Testis (tissue), 2 donors: ENCODE data around the gene NLRP5.

Experiments used
- POLR2A ChIP-seq: fragments of 450-650 bp; IDR thresholded peaks from one replicate; pipeline ENCODE4 v1.6.1; 2017; ENCODE audit warnings: antibody characterized with exemption, mild to moderate bottlenecking, moderate library complexity
- TF ChIP-seq, protein P1 (sequence below), 3 experiments: fragments of 450-650 bp in 2 of 3; fragments of 200-600 bp in 1 of 3; sonication (generic) in 1 of 3; IDR thresholded peaks; one replicate each; pipeline ENCODE4 v1.5.1; 2016 to 2019; ENCODE audit warnings: antibody characterized with exemption in 3 of 3, mild to moderate bottlenecking in 2 of 3, moderate library complexity in 1 of 3

DNA sequence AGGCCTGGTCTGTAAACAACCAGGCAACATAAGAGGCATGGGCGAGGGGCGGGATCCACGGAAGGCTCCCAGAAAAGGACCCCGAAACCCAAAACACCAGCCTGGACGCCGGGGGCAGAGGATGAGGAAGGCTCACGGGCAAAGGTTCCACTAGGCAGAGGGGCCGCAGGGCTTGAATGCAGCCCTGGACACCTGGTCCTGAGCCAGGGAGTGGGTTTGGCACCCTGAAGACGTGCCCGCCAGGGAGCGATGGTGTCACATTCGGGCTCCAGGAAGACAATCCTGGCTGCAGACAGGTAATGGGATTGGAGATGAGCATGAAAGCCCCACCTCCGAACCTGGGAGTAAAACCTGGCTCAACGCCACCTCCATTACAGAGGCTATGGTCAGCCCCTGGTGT lies 102.8 kb downstream of the NLRP5 start:
- TF ChIP-seq, protein P1, sequence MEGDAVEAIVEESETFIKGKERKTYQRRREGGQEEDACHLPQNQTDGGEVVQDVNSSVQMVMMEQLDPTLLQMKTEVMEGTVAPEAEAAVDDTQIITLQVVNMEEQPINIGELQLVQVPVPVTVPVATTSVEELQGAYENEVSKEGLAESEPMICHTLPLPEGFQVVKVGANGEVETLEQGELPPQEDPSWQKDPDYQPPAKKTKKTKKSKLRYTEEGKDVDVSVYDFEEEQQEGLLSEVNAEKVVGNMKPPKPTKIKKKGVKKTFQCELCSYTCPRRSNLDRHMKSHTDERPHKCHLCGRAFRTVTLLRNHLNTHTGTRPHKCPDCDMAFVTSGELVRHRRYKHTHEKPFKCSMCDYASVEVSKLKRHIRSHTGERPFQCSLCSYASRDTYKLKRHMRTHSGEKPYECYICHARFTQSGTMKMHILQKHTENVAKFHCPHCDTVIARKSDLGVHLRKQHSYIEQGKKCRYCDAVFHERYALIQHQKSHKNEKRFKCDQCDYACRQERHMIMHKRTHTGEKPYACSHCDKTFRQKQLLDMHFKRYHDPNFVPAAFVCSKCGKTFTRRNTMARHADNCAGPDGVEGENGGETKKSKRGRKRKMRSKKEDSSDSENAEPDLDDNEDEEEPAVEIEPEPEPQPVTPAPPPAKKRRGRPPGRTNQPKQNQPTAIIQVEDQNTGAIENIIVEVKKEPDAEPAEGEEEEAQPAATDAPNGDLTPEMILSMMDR (IDR thresholded peaks at IDR 0.05) = no peak
- TF ChIP-seq POLR2A = no peak
